ENCODE measurements around the gene POMT1.

DNA sequence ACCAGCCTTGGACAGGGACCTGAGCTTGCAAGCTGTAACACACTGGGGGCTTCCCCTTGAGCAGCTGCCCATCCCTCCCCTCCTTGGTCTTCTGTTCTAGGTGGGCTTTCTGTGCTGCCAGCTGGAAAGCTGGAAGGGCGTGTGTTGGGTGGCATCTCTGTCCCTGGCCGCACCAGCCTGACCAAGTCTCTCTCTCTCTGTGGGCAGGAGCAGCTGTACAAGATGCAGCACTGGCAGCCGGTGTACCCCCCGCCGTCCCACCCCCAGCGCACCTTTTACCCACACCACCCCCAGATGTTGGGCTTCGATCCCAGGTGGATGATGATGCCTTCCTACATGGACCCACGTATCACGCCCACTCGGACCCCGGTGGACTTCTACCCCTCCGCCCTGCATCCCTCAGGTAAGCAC lies 32.1 kb upstream of the POMT1 start:
- TF ChIP-seq, protein P1, sequence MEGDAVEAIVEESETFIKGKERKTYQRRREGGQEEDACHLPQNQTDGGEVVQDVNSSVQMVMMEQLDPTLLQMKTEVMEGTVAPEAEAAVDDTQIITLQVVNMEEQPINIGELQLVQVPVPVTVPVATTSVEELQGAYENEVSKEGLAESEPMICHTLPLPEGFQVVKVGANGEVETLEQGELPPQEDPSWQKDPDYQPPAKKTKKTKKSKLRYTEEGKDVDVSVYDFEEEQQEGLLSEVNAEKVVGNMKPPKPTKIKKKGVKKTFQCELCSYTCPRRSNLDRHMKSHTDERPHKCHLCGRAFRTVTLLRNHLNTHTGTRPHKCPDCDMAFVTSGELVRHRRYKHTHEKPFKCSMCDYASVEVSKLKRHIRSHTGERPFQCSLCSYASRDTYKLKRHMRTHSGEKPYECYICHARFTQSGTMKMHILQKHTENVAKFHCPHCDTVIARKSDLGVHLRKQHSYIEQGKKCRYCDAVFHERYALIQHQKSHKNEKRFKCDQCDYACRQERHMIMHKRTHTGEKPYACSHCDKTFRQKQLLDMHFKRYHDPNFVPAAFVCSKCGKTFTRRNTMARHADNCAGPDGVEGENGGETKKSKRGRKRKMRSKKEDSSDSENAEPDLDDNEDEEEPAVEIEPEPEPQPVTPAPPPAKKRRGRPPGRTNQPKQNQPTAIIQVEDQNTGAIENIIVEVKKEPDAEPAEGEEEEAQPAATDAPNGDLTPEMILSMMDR (IDR thresholded peaks at IDR 0.05; ENCODE audit: borderline replicate concordance, extremely low read depth, low read length, poor library complexity, severe bottlenecking), result no peak
- no peak for TF ChIP-seq EZH2 (IDR thresholded peaks at IDR 0.05; ENCODE audit: borderline replicate concordance, low read depth, low read length, severe bottlenecking)
